Measurements from ENCODE around the gene ST14. TPM values are rescaled to one million over a fixed set of nuclear protein-coding genes. Genes with fewer than 3 reads are reported as not detected.
A peak's percentile ranks its signal among the peaks of the same experiment; 100 is the strongest.

The ST14 gene
- 9.5 TPM for total RNA-seq
- 13.4 TPM for polyA plus RNA-seq

- H3K27ac ChIP-seq (ENCODE audit: low read depth): peak within 1 kb of the TSS; percentile 83
- H3K4me3 ChIP-seq (ENCODE audit: low read depth, low read length): peak within 1 kb of the TSS; percentile 42
- no peak for DNase-seq (ENCODE audit: extremely low spot score)
- H3K36me3 ChIP-seq (ENCODE audit: insufficient read depth): no peaks in the 10 kb centered on the region
- H3K4me1 ChIP-seq (ENCODE audit: insufficient read depth): no peaks in the 10 kb centered on the region
- 5% methylated on average over 89 of the region's 89 CpGs for WGBS
These were observed at the start of gene ST14 for GRCh38 chr11:130159657-130160497. TSS of gene ST14 (plus strand) at chr11:130159782. CDS start at chr11:130159980, 198 bp downstream.

- no peak overlapping the region for H3K27ac ChIP-seq (ENCODE audit: low read depth)
- H3K4me1 ChIP-seq (ENCODE audit: insufficient read depth): no peaks in the 10 kb centered on the region
- H3K4me3 ChIP-seq (ENCODE audit: low read depth, low read length): no peak overlapping the region
- 87% methylated on average over 7 of the region's 7 CpGs for WGBS
- no peak for DNase-seq (ENCODE audit: extremely low spot score)
- H3K36me3 ChIP-seq (ENCODE audit: insufficient read depth): peaks cover 2% of the 10 kb centered on the region
These were observed 49.1 kb upstream of the ST14 start for GRCh38 chr11:130110339-130111108.

- Histone ChIP-seq H3K4me1 (ENCODE audit: insufficient read depth) (no peaks in the 10 kb centered on the region), H3K36me3 (ENCODE audit: insufficient read depth) (no peaks in the 10 kb centered on the region), H3K27ac (ENCODE audit: low read depth) (no peak overlapping the region), H3K4me3 (ENCODE audit: low read depth, low read length) (no peak overlapping the region)
- DNase-seq (ENCODE audit: extremely low spot score): no peak
- WGBS: 94% methylated on average over 10 of the region's 10 CpGs
These were observed 47.3 kb upstream of the ST14 start for GRCh38 chr11:130112071-130112830.

DNA sequence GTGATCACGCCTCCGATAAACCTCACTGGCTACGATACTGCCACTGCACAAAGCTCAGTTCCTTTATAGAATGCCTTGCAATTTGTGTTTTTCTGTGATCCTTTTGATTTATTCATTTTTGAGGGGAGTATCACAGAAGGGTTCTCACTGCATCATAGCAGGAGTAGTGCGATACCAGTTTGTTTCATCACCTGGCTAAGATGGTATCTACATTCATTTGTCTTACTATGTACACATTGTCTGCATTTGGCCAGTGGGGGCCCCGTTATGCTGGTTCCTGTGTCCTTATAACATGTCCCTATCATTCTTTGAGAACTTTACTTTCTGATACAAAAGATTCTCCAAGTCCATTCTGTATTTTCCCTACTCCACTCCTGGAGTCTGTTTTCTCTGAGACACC, 45.3 kb upstream of the ST14 start:
- no peaks in the 10 kb centered on the region for H3K36me3 ChIP-seq (ENCODE audit: insufficient read depth)
- H3K27ac ChIP-seq (ENCODE audit: low read depth): no peak overlapping the region
- no peak overlapping the region for H3K4me3 ChIP-seq (ENCODE audit: low read depth, low read length)
- 90% methylated on average over 5 of the region's 5 CpGs for WGBS
- no peaks in the 10 kb centered on the region for H3K4me1 ChIP-seq (ENCODE audit: insufficient read depth)
- no peak for DNase-seq (ENCODE audit: extremely low spot score)

DNA sequence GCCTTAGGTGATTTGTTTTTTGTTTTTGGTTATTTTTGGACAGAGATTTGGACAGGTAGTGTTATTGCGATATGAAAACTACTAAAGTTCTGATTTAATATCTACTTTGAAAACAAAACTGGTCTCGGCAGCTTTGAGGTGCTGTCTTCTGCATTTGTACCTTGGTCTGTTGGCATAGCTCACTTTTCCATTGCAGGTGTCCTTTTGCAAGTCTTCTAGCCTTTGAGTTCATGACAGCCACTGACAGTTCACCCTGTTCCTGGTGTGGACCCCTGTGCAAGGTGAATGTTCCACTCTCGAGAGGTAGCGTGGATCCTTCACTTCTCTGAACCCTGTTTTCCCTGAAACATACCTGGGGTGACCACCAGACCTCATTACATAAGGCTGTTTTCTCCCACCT, 44.9 kb upstream of the ST14 start:
- WGBS: 95% methylated on average over 4 of the region's 4 CpGs
- H3K27ac ChIP-seq (ENCODE audit: low read depth): no peak overlapping the region
- no peak overlapping the region for H3K4me3 ChIP-seq (ENCODE audit: low read depth, low read length)
- H3K36me3 ChIP-seq (ENCODE audit: insufficient read depth): no peaks in the 10 kb centered on the region
- H3K4me1 ChIP-seq (ENCODE audit: insufficient read depth): no peaks in the 10 kb centered on the region
- DNase-seq (ENCODE audit: extremely low spot score): no peak

DNA sequence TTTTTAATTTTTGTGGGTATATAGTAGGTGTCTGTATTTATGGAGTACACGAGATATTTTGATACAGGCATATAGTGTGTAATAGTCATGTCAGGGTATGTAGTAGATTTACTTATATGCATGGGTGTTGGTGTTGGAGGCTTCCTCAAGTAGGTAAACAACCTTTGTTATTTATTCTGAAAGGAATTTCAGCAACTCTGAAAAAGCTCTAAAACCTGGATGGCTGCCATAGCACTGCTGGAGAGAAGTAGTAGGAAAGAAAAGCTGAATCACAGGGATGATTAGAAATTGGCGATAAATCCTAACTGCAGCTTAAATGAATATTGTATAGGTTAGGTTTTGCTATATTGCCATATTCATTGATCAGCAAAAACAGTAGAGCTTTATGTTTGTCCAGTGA, 44.4 kb upstream of the ST14 start:
- DNase-seq (ENCODE audit: extremely low spot score): no peak
- 69% methylated on average over 2 of the region's 2 CpGs for WGBS
- Histone ChIP-seq H3K4me1 (ENCODE audit: insufficient read depth) (no peaks in the 10 kb centered on the region), H3K36me3 (ENCODE audit: insufficient read depth) (no peaks in the 10 kb centered on the region), H3K27ac (ENCODE audit: low read depth) (no peak overlapping the region), H3K4me3 (ENCODE audit: low read depth, low read length) (no peak overlapping the region)

GRCh38 chr11:130118165-130118564, 41.4 kb upstream of the ST14 start:
- no peak for DNase-seq (ENCODE audit: extremely low spot score)
- no peaks in the 10 kb centered on the region for H3K36me3 ChIP-seq (ENCODE audit: insufficient read depth)
- no peak overlapping the region for H3K27ac ChIP-seq (ENCODE audit: low read depth)
- WGBS: 84% methylated on average over 2 of the region's 2 CpGs
- no peaks in the 10 kb centered on the region for H3K4me1 ChIP-seq (ENCODE audit: insufficient read depth)
- H3K4me3 ChIP-seq (ENCODE audit: low read depth, low read length): no peak overlapping the region

- DNase-seq (ENCODE audit: extremely low spot score): no peak
- H3K4me3 ChIP-seq (ENCODE audit: low read depth, low read length): no peak overlapping the region
- H3K36me3 ChIP-seq (ENCODE audit: insufficient read depth): no peaks in the 10 kb centered on the region
- 89% methylated on average over 9 of the region's 9 CpGs for whole genome bisulfite sequencing
- H3K27ac ChIP-seq (ENCODE audit: low read depth): no peak overlapping the region
- H3K4me1 ChIP-seq (ENCODE audit: insufficient read depth): no peaks in the 10 kb centered on the region
These were observed 40.8 kb upstream of the ST14 start for GRCh38 chr11:130118636-130119387.

GRCh38 chr11:130120045-130120444, 39.5 kb upstream of the ST14 start:
- no peak for DNase-seq (ENCODE audit: extremely low spot score)
- Histone ChIP-seq H3K4me1 (ENCODE audit: insufficient read depth) (no peaks in the 10 kb centered on the region), H3K27ac (ENCODE audit: low read depth) (no peak overlapping the region), H3K36me3 (ENCODE audit: insufficient read depth) (no peaks in the 10 kb centered on the region), H3K4me3 (ENCODE audit: low read depth, low read length) (no peak overlapping the region)
- WGBS: 93% methylated on average over 5 of the region's 5 CpGs

GRCh38 chr11:130121445-130121978, 38.1 kb upstream of the ST14 start:
- H3K4me3 ChIP-seq (ENCODE audit: low read depth, low read length): no peak overlapping the region
- no peaks in the 10 kb centered on the region for H3K4me1 ChIP-seq (ENCODE audit: insufficient read depth)
- no peak for DNase-seq (ENCODE audit: extremely low spot score)
- no peak overlapping the region for H3K27ac ChIP-seq (ENCODE audit: low read depth)
- WGBS: 74% methylated on average over 5 of the region's 5 CpGs
- no peaks in the 10 kb centered on the region for H3K36me3 ChIP-seq (ENCODE audit: insufficient read depth)

GRCh38 chr11:130122141-130122575, 37.4 kb upstream of the ST14 start:
- Histone ChIP-seq H3K36me3 (ENCODE audit: insufficient read depth) (no peaks in the 10 kb centered on the region), H3K4me3 (ENCODE audit: low read depth, low read length) (no peak overlapping the region), H3K4me1 (ENCODE audit: insufficient read depth) (no peaks in the 10 kb centered on the region), H3K27ac (ENCODE audit: low read depth) (no peak overlapping the region)
- DNase-seq (ENCODE audit: extremely low spot score): no peak
- 81% methylated on average over 7 of the region's 7 CpGs for WGBS

GRCh38 chr11:130123414-130124040, 36.1 kb upstream of the ST14 start:
- Histone ChIP-seq H3K4me1 (ENCODE audit: insufficient read depth) (no peaks in the 10 kb centered on the region), H3K4me3 (ENCODE audit: low read depth, low read length) (no peak overlapping the region), H3K27ac (ENCODE audit: low read depth) (peak overlapping the region; percentile 32), H3K36me3 (ENCODE audit: insufficient read depth) (no peaks in the 10 kb centered on the region)
- 92% methylated on average over 32 of the region's 32 CpGs for WGBS
- DNase-seq (ENCODE audit: extremely low spot score): no peak

Data from urinary bladder (tissue), 4 donors.